SU-DHL-6 (cell line): Measurements from ENCODE around the gene UGT1A4.

Source experiments
- H2AFZ ChIP-seq: fragments of 200-600 bp; sonication (generic); 2 replicates; pipeline ENCODE4 v1.6.1; 2014; ENCODE audit warnings: low read depth, mild to moderate bottlenecking, moderate library complexity, mixed read lengths, antibody characterized with exemption, low read length; ENCODE audit not compliant: severe bottlenecking
- H3F3A ChIP-seq: fragments of 200-600 bp; shearing (Covaris generic); 2 replicates; pipeline ENCODE4 v1.6.0; 2016; ENCODE audit warnings: antibody characterized with exemption, mild to moderate bottlenecking; ENCODE audit not compliant: insufficient read depth
- H3K27ac ChIP-seq: fragments of 200-600 bp; sonication (generic); 2 replicates; pipeline ENCODE4 v1.5.1; 2016; ENCODE audit warnings: low read depth, mild to moderate bottlenecking, low read length, moderate library complexity, mixed read lengths
- H3K27me3 ChIP-seq: fragments of 200-600 bp; sonication (generic), shearing (Covaris generic); 2 replicates; pipeline ENCODE4 v1.6.0; 2014; ENCODE audit warnings: mild to moderate bottlenecking, low read length
- H3K36me3 ChIP-seq: fragments of 200-600 bp; sonication (generic); 2 replicates; pipeline ENCODE4 v1.6.1; 2014; ENCODE audit warnings: mild to moderate bottlenecking, low read length, mixed read lengths
- H3K4me2 ChIP-seq: fragments of 300-600, 200-600 bp; shearing (Covaris generic), sonication (generic); 2 replicates; pipeline ENCODE4 v1.6.0; 2014; ENCODE audit warnings: low read length, low read depth, mild to moderate bottlenecking; ENCODE audit not compliant: poor library complexity, severe bottlenecking
- H3K4me3 ChIP-seq: fragments of 200-600 bp; sonication (generic); 2 replicates; pipeline ENCODE4 v1.5.1; 2014; ENCODE audit warnings: antibody characterized with exemption, low read length, mild to moderate bottlenecking, mixed read lengths; ENCODE audit not compliant: insufficient read depth, poor library complexity, severe bottlenecking
- H3K79me2 ChIP-seq: fragments of 200-600 bp; sonication (generic); 2 replicates; pipeline ENCODE4 v1.6.1; 2014; ENCODE audit warnings: mild to moderate bottlenecking, low read length, moderate library complexity; ENCODE audit not compliant: insufficient read depth
- H3K9ac ChIP-seq: fragments of 200-600 bp; sonication (generic); 2 replicates; pipeline ENCODE4 v1.7.0; 2014; ENCODE audit warnings: mild to moderate bottlenecking, low read length
- H3K9me2 ChIP-seq: fragments of 200-600 bp; sonication (generic); replicated peaks from 2 replicates; pipeline ENCODE4 v1.6.1; 2014; ENCODE audit warnings: low read length; ENCODE audit not compliant: insufficient read depth
- H3K9me3 ChIP-seq: fragments of 200-600 bp; sonication (generic); 2 replicates; pipeline ENCODE4 v1.6.1; 2014; ENCODE audit warnings: low read length, mixed read lengths; ENCODE audit not compliant: insufficient read depth
- H4K20me1 ChIP-seq: fragments of 200-600 bp; sonication (generic); 2 replicates; pipeline ENCODE4 v1.6.1; 2014; ENCODE audit warnings: low read depth, mild to moderate bottlenecking, antibody characterized with exemption, low read length, moderate library complexity, mixed read lengths
- CTCF ChIP-seq: fragments of 200-600 bp; sonication (generic); IDR thresholded peaks from one replicate; pipeline ENCODE4 v1.5.1; 2017; ENCODE audit warnings: antibody characterized with exemption, mild to moderate bottlenecking, low read length, moderate library complexity; ENCODE audit not compliant: insufficient read depth, poor library complexity, severe bottlenecking
- EZH2phosphoT487 ChIP-seq: fragments of 200-600 bp; sonication (generic), shearing (Covaris generic); conservative IDR thresholded peaks from 2 replicates; pipeline ENCODE4 v1.6.1; 2018; ENCODE audit warnings: mild to moderate bottlenecking, antibody characterized with exemption, low read length, moderate library complexity, mixed read lengths

Gene UGT1A4

GRCh38 chr2:233718552-233718951 is at the start of gene UGT1A4:
Gene UGT1A4 (plus strand): TSS chr2:233718736. CDS start chr2:233718821, 85 bp downstream.
- no peaks in the 10 kb centered on the region for H3K36me3 ChIP-seq
- TF ChIP-seq EZH2phosphoT487: no peak
- no peak for TF ChIP-seq CTCF
- H3K27me3 ChIP-seq: no peaks in the 10 kb centered on the region
- no peak within 1 kb of the TSS for H3K4me2 ChIP-seq
- no peak within 1 kb of the TSS for H2AFZ ChIP-seq
- no peaks in the 10 kb centered on the region for H4K20me1 ChIP-seq
- H3K9me2 ChIP-seq: no peaks in the 10 kb centered on the region
- H3K4me3 ChIP-seq: no peak within 1 kb of the TSS
- H3K79me2 ChIP-seq: no peaks in the 10 kb centered on the region
- H3F3A ChIP-seq: no peaks in the 10 kb centered on the region
- no peaks in the 10 kb centered on the region for H3K9me3 ChIP-seq
- H3K27ac ChIP-seq: no peak within 1 kb of the TSS
- H3K9ac ChIP-seq: no peak within 1 kb of the TSS

DNA sequence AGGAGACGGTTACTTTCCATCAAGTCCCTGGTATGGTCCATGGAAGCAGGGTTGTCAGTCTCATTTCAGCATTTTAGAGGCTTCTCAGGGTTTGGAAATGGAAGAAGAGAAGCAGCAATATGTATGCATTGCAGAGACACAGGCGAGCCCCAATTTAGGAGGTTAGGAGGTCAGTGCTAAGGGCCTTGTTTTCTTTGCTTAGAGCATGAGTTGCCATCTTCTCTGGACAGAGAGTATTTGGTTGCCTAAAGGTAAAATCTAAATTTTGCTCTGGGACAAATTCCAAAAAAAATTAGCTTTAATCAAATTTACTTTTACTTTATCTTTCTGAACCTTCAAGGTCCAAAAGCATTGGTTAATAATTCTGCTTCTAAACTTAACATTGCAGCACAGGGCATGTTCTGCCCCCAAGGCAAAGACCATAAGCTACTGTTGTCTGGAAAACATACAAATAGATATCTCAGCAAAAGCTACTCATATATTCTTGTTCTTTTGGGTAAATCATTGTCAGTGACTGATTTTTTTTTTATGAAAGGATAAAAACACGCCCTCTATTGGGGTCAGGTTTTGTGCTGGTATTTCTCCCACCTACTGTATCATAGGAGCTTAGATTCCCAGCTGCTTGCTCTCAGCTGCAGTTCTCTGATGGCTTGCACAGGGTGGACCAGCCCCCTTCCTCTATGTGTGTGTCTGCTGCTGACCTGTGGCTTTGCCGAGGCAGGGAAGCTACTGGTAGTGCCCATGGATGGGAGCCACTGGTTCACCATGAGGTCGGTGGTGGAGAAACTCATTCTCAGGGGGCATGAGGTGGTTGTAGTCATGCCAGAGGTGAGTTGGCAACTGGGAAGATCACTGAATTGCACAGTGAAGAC is 47.0 kb upstream of the UGT1A4 start, which contains the start of gene UGT1A9:
UGT1A9 (plus strand) TSS at position 609 of the 872 bp plus-strand sequence; CDS start at position 646, 37 bp downstream.
- Histone ChIP-seq H2AFZ (no peak within 1 kb of the TSS), H3F3A (no peaks in the 10 kb centered on the region), H4K20me1 (no peaks in the 10 kb centered on the region), H3K9me2 (no peaks in the 10 kb centered on the region), H3K27me3 (no peaks in the 10 kb centered on the region), H3K36me3 (no peaks in the 10 kb centered on the region), H3K79me2 (no peaks in the 10 kb centered on the region), H3K4me2 (no peak within 1 kb of the TSS), H3K9me3 (no peaks in the 10 kb centered on the region), H3K27ac (no peak within 1 kb of the TSS), H3K4me3 (no peak within 1 kb of the TSS), H3K9ac (no peak within 1 kb of the TSS)
- no peak for TF ChIP-seq EZH2phosphoT487
- TF ChIP-seq CTCF: no peak

- no peak overlapping the region for H3K4me3 ChIP-seq
- no peak overlapping the region for H2AFZ ChIP-seq
- H3K79me2 ChIP-seq: no peaks in the 10 kb centered on the region
- no peaks in the 10 kb centered on the region for H4K20me1 ChIP-seq
- no peak overlapping the region for H3K9ac ChIP-seq
- H3K27ac ChIP-seq: no peak overlapping the region
- H3F3A ChIP-seq: no peaks in the 10 kb centered on the region
- TF ChIP-seq CTCF: no peak
- no peak for TF ChIP-seq EZH2phosphoT487
- H3K9me3 ChIP-seq: no peaks in the 10 kb centered on the region
- no peaks in the 10 kb centered on the region for H3K27me3 ChIP-seq
- no peak overlapping the region for H3K4me2 ChIP-seq
- H3K9me2 ChIP-seq: no peaks in the 10 kb centered on the region
- no peaks in the 10 kb centered on the region for H3K36me3 ChIP-seq
Measured at GRCh38 chr2:233672886-233673285, 45.6 kb upstream of the UGT1A4 start.
